ENCODE results near the gene FNDC8. TPM values are rescaled to one million over a fixed set of nuclear protein-coding genes. Genes with fewer than 3 reads are reported as not detected.

Gene FNDC8
- total RNA-seq, 1 experiment from 2014 or later, result not detected

DNA sequence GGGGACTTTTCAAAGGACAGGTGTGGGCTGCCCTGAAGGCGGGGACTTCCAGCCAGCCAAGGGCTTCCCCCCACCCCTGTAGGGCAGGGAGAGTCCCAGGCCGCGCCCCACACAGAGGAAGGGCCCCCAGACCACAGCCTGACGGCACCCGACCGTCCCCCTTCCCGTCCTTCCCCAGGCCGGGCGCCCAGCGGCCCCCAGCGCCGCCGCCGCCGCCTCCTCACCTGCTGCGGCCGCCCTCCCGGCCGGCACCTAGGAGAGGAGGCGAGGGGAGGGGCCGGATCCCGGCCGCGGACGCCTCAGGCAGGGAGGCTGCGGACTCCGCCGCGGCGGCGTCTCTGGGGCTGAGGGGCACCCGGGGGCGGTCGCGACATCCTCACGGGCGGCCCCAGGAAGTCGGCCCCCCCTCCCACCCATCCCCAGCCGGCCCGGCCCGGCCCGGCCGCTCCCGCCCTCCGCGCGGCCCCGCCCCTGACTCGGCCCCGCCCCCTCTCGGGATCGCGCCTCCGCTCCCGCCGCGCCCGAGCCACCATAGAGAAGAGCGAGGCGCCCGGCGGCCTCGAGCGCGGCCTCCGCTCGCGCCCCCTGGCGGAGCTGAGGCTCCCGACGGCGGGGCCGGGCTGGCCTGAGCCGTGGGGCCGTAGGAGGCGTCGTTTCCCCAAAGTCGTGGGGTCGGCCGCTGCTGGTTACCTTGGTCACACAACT, 32.4 kb upstream of the FNDC8 start:
- no peaks in the 10 kb centered on the region for H3K36me3 Mint-ChIP-seq
- no peak overlapping the region for H3K27ac Mint-ChIP-seq
- ChIA-PET POLR2A (interaction anchor here (1.0 kb wide), 1 partner anchor 154 kb away, joined by 3 read pairs; the partner anchor contains the start of gene SLFN5), CTCF (interaction anchor here (0.7 to 2.0 kb wide), 28 partner anchors 9 to 487 kb away, joined by 3 to 27 read pairs (median 4); partner anchors contain the start of genes RAD51D and RFFL)
- H3K4me1 Mint-ChIP-seq, result peaks cover 43% of the 10 kb centered on the region
- peak; percentile 85 for ATAC-seq
- no peaks in the 10 kb centered on the region for H3K9me3 Mint-ChIP-seq
- peak overlapping the region; percentile 87 for H3K4me3 Mint-ChIP-seq
- H3K27me3 Mint-ChIP-seq (ENCODE audit: low read depth), result peaks cover 4% of the 10 kb centered on the region
- peak; percentile 85 for DNase-seq (ENCODE audit: low spot score)
- TF ChIP-seq ZNF416 (CRISPR knock-in tag; IDR thresholded peaks at IDR 0.05), result no peak
- TF ChIP-seq, protein P1, sequence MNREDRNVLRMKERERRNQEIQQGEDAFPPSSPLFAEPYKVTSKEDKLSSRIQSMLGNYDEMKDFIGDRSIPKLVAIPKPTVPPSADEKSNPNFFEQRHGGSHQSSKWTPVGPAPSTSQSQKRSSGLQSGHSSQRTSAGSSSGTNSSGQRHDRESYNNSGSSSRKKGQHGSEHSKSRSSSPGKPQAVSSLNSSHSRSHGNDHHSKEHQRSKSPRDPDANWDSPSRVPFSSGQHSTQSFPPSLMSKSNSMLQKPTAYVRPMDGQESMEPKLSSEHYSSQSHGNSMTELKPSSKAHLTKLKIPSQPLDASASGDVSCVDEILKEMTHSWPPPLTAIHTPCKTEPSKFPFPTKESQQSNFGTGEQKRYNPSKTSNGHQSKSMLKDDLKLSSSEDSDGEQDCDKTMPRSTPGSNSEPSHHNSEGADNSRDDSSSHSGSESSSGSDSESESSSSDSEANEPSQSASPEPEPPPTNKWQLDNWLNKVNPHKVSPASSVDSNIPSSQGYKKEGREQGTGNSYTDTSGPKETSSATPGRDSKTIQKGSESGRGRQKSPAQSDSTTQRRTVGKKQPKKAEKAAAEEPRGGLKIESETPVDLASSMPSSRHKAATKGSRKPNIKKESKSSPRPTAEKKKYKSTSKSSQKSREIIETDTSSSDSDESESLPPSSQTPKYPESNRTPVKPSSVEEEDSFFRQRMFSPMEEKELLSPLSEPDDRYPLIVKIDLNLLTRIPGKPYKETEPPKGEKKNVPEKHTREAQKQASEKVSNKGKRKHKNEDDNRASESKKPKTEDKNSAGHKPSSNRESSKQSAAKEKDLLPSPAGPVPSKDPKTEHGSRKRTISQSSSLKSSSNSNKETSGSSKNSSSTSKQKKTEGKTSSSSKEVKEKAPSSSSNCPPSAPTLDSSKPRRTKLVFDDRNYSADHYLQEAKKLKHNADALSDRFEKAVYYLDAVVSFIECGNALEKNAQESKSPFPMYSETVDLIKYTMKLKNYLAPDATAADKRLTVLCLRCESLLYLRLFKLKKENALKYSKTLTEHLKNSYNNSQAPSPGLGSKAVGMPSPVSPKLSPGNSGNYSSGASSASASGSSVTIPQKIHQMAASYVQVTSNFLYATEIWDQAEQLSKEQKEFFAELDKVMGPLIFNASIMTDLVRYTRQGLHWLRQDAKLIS (CRISPR knock-in tag; IDR thresholded peaks at IDR 0.05; ENCODE audit: borderline replicate concordance), result no peak
- TF ChIP-seq, protein P2, sequence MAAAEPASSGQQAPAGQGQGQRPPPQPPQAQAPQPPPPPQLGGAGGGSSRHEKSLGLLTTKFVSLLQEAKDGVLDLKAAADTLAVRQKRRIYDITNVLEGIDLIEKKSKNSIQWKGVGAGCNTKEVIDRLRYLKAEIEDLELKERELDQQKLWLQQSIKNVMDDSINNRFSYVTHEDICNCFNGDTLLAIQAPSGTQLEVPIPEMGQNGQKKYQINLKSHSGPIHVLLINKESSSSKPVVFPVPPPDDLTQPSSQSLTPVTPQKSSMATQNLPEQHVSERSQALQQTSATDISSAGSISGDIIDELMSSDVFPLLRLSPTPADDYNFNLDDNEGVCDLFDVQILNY (CRISPR knock-in tag; IDR thresholded peaks at IDR 0.05), result peak; percentile 58; the same call in 1 of the 2 replicates
- TF ChIP-seq, protein P3, sequence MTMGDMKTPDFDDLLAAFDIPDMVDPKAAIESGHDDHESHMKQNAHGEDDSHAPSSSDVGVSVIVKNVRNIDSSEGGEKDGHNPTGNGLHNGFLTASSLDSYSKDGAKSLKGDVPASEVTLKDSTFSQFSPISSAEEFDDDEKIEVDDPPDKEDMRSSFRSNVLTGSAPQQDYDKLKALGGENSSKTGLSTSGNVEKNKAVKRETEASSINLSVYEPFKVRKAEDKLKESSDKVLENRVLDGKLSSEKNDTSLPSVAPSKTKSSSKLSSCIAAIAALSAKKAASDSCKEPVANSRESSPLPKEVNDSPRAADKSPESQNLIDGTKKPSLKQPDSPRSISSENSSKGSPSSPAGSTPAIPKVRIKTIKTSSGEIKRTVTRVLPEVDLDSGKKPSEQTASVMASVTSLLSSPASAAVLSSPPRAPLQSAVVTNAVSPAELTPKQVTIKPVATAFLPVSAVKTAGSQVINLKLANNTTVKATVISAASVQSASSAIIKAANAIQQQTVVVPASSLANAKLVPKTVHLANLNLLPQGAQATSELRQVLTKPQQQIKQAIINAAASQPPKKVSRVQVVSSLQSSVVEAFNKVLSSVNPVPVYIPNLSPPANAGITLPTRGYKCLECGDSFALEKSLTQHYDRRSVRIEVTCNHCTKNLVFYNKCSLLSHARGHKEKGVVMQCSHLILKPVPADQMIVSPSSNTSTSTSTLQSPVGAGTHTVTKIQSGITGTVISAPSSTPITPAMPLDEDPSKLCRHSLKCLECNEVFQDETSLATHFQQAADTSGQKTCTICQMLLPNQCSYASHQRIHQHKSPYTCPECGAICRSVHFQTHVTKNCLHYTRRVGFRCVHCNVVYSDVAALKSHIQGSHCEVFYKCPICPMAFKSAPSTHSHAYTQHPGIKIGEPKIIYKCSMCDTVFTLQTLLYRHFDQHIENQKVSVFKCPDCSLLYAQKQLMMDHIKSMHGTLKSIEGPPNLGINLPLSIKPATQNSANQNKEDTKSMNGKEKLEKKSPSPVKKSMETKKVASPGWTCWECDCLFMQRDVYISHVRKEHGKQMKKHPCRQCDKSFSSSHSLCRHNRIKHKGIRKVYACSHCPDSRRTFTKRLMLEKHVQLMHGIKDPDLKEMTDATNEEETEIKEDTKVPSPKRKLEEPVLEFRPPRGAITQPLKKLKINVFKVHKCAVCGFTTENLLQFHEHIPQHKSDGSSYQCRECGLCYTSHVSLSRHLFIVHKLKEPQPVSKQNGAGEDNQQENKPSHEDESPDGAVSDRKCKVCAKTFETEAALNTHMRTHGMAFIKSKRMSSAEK (CRISPR knock-in tag; IDR thresholded peaks at IDR 0.05; ENCODE audit: borderline replicate concordance), result no peak
- TF ChIP-seq RELA (CRISPR knock-in tag; IDR thresholded peaks at IDR 0.05; ENCODE audit: borderline replicate concordance), result no peak
- no peak for TF ChIP-seq KAT7 (CRISPR knock-in tag; IDR thresholded peaks at IDR 0.05; ENCODE audit: borderline replicate concordance)
- TF ChIP-seq, protein P4, sequence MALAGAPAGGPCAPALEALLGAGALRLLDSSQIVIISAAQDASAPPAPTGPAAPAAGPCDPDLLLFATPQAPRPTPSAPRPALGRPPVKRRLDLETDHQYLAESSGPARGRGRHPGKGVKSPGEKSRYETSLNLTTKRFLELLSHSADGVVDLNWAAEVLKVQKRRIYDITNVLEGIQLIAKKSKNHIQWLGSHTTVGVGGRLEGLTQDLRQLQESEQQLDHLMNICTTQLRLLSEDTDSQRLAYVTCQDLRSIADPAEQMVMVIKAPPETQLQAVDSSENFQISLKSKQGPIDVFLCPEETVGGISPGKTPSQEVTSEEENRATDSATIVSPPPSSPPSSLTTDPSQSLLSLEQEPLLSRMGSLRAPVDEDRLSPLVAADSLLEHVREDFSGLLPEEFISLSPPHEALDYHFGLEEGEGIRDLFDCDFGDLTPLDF (CRISPR knock-in tag; IDR thresholded peaks at IDR 0.05), result no peak
- no peak for TF ChIP-seq ESRRA (CRISPR knock-in tag; IDR thresholded peaks at IDR 0.05; ENCODE audit: borderline replicate concordance)
- no peak for TF ChIP-seq NR1H2 (CRISPR knock-in tag; IDR thresholded peaks at IDR 0.05)
- no peak for TF ChIP-seq JUN (CRISPR knock-in tag; IDR thresholded peaks at IDR 0.05)
- peak; percentile 57 for TF ChIP-seq ZNF423 (CRISPR knock-in tag; IDR thresholded peaks at IDR 0.05)
- TF ChIP-seq, protein P5, sequence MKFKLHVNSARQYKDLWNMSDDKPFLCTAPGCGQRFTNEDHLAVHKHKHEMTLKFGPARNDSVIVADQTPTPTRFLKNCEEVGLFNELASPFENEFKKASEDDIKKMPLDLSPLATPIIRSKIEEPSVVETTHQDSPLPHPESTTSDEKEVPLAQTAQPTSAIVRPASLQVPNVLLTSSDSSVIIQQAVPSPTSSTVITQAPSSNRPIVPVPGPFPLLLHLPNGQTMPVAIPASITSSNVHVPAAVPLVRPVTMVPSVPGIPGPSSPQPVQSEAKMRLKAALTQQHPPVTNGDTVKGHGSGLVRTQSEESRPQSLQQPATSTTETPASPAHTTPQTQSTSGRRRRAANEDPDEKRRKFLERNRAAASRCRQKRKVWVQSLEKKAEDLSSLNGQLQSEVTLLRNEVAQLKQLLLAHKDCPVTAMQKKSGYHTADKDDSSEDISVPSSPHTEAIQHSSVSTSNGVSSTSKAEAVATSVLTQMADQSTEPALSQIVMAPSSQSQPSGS (CRISPR knock-in tag; IDR thresholded peaks at IDR 0.05; ENCODE audit: borderline replicate concordance, low read depth), result no peak
- no peak for TF ChIP-seq IRF2 (CRISPR knock-in tag; IDR thresholded peaks at IDR 0.05; ENCODE audit: borderline replicate concordance, low read depth)
- no peak for TF ChIP-seq ETV6 (CRISPR knock-in tag; IDR thresholded peaks at IDR 0.05)
- no peak for TF ChIP-seq CREB1 (CRISPR knock-in tag; IDR thresholded peaks at IDR 0.05)
- TF ChIP-seq, protein P6, sequence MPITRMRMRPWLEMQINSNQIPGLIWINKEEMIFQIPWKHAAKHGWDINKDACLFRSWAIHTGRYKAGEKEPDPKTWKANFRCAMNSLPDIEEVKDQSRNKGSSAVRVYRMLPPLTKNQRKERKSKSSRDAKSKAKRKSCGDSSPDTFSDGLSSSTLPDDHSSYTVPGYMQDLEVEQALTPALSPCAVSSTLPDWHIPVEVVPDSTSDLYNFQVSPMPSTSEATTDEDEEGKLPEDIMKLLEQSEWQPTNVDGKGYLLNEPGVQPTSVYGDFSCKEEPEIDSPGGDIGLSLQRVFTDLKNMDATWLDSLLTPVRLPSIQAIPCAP (CRISPR knock-in tag; IDR thresholded peaks at IDR 0.05), result no peak
- TF ChIP-seq NR2C2 (CRISPR knock-in tag; IDR thresholded peaks at IDR 0.05), result no peak
- TF ChIP-seq ELF4 (CRISPR knock-in tag; IDR thresholded peaks at IDR 0.05; ENCODE audit: low read depth), result no peak
- TF ChIP-seq PRRX2 (CRISPR knock-in tag; IDR thresholded peaks at IDR 0.05), result no peak
- no peak for TF ChIP-seq FOXP1 (CRISPR knock-in tag; IDR thresholded peaks at IDR 0.05; ENCODE audit: borderline replicate concordance)
- no peak for TF ChIP-seq FOXK1 (CRISPR knock-in tag; IDR thresholded peaks at IDR 0.05)
- TF ChIP-seq, protein P7, sequence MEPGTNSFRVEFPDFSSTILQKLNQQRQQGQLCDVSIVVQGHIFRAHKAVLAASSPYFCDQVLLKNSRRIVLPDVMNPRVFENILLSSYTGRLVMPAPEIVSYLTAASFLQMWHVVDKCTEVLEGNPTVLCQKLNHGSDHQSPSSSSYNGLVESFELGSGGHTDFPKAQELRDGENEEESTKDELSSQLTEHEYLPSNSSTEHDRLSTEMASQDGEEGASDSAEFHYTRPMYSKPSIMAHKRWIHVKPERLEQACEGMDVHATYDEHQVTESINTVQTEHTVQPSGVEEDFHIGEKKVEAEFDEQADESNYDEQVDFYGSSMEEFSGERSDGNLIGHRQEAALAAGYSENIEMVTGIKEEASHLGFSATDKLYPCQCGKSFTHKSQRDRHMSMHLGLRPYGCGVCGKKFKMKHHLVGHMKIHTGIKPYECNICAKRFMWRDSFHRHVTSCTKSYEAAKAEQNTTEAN (CRISPR knock-in tag; IDR thresholded peaks at IDR 0.05), result no peak
- peak; percentile 70 for TF ChIP-seq SP1 (CRISPR knock-in tag; conservative IDR thresholded peaks at IDR 0.05)
- no peak for TF ChIP-seq RORB (CRISPR knock-in tag; IDR thresholded peaks at IDR 0.05)
